HEK293 (cell line): ENCODE data around the gene YY1AP1.
"Not testable (repeated sequence)": the region's sequence is repeated elsewhere in the genome, so short reads cannot be mapped to it uniquely, and the experiment has no call there.

Experiments used
- CTCF ChIA-PET: fragments of 350-600 bp; formaldehyde crosslinking; extraction: SDS; loops from one replicate; lab custom pipeline; 2021; ENCODE audit warnings: antibody characterized with exemption; lab: Yijun Ruan, JAX
- POLR2A ChIA-PET: fragments of 300-600 bp; formaldehyde crosslinking; extraction: SDS; loops from one replicate; lab custom pipeline; 2020; ENCODE audit warnings: antibody characterized with exemption, inconsistent platforms; lab: Yijun Ruan, JAX
- H3K27ac ChIP-seq: fragments of 200-500 bp; sonication (Bioruptor generic); 2 replicates; pipeline ENCODE4 v1.5.1; 2014; ENCODE audit warnings: low read depth, low read length, control low read depth, inconsistent platforms; ENCODE audit errors: extremely low read depth
- H3K36me3 ChIP-seq, 2 experiments: fragments of 200-500 bp in 1 of 2; sonication (Bioruptor generic) in 1 of 2; 1 replicate in 1 of 2; 2 replicates in 1 of 2; pipeline ENCODE4 v1.5.1; 2014 to 2017; ENCODE audit warnings: inconsistent platforms in 2 of 2, low read length in 2 of 2; ENCODE audit not compliant: control insufficient read depth in 2 of 2, insufficient read depth in 1 of 2
- H3K4me1 ChIP-seq: fragments of 200-500 bp; sonication (Bioruptor generic); 2 replicates; pipeline ENCODE4 v1.5.1; 2014; ENCODE audit warnings: mild to moderate bottlenecking, low read length, inconsistent platforms; ENCODE audit not compliant: control insufficient read depth, insufficient read depth
- H3K4me3 ChIP-seq: 2 replicates; pipeline ENCODE4 v1.5.1; 2011; ENCODE audit warnings: low read depth, mild to moderate bottlenecking, control low read depth, low read length, moderate library complexity
- H3K9me3 ChIP-seq: fragments of 200-500 bp; sonication (Bioruptor generic); 2 replicates; pipeline ENCODE4 v1.5.1; 2014; ENCODE audit warnings: low read depth, low read length, inconsistent platforms; ENCODE audit not compliant: control insufficient read depth, insufficient read depth
- BCL11B ChIP-seq: fragments of 450-650 bp; formaldehyde crosslinking; IDR thresholded peaks from 2 replicates; pipeline ENCODE4 v1.5.1; 2016; ENCODE audit warnings: low read depth, missing biosample characterization, missing genetic modification characterization
- PRDM4 ChIP-seq: fragments of 450-650 bp; formaldehyde crosslinking; IDR thresholded peaks from 2 replicates; pipeline ENCODE4 v1.5.1; 2017; ENCODE audit warnings: missing biosample characterization, missing genetic modification characterization
- RBAK ChIP-seq: fragments of 450-650 bp; formaldehyde crosslinking; IDR thresholded peaks from 2 replicates; pipeline ENCODE4 v1.5.1; 2016; ENCODE audit warnings: missing biosample characterization, missing genetic modification characterization
- ZBTB17 ChIP-seq: fragments of 450-650 bp; formaldehyde crosslinking; IDR thresholded peaks from 2 replicates; pipeline ENCODE4 v1.5.1; 2016; ENCODE audit warnings: missing biosample characterization, missing genetic modification characterization
- ZBTB8A ChIP-seq: fragments of 450-650 bp; formaldehyde crosslinking; IDR thresholded peaks from 2 replicates; pipeline ENCODE4 v1.5.1; 2016; ENCODE audit warnings: missing biosample characterization, missing genetic modification characterization
- ZNF311 ChIP-seq: fragments of 450-650 bp; formaldehyde crosslinking; IDR thresholded peaks from 2 replicates; pipeline ENCODE4 v1.5.1; 2017; ENCODE audit warnings: missing biosample characterization, missing genetic modification characterization, borderline replicate concordance
- ZNF426 ChIP-seq: fragments of 450-650 bp; formaldehyde crosslinking; IDR thresholded peaks from 2 replicates; pipeline ENCODE4 v1.5.1; 2017; ENCODE audit warnings: missing biosample characterization, missing genetic modification characterization, mild to moderate bottlenecking, inconsistent platforms, moderate library complexity
- ZNF501 ChIP-seq: fragments of 450-650 bp; formaldehyde crosslinking; IDR thresholded peaks from 2 replicates; pipeline ENCODE4 v1.5.1; 2016; ENCODE audit warnings: missing biosample characterization, missing genetic modification characterization
- ZNF596 ChIP-seq: fragments of 450-650 bp; IDR thresholded peaks from 2 replicates; pipeline ENCODE4 v1.5.0; 2018; ENCODE audit warnings: missing biosample characterization, mild to moderate bottlenecking, missing genetic modification characterization, moderate library complexity
- ZNF654 ChIP-seq: fragments of 450-650 bp; formaldehyde crosslinking; IDR thresholded peaks from 2 replicates; pipeline ENCODE4 v1.5.1; 2016; ENCODE audit warnings: low read depth, missing biosample characterization, missing genetic modification characterization
- ZNF660 ChIP-seq: fragments of 450-650 bp; IDR thresholded peaks from 2 replicates; pipeline ENCODE4 v1.5.1; 2018; ENCODE audit warnings: missing biosample characterization, mild to moderate bottlenecking, missing genetic modification characterization
- TF ChIP-seq, protein P1 (sequence below): fragments of 450-650 bp; formaldehyde crosslinking; IDR thresholded peaks from 2 replicates; pipeline ENCODE4 v1.5.1; 2016; ENCODE audit warnings: missing biosample characterization, missing genetic modification characterization

The YY1AP1 gene

GRCh38 chr1:155703216-155703615 lies 14.6 kb upstream of the YY1AP1 start:
- Histone ChIP-seq H3K9me3 (no peaks in the 10 kb centered on the region), H3K27ac (no peak overlapping the region), H3K4me1 (no peaks in the 10 kb centered on the region), H3K36me3 (no peaks in the 10 kb centered on the region; a peak in 1 of 3 replicates), H3K4me3 (no peak overlapping the region)
- POLR2A ChIA-PET: no interaction called here
- TF ChIP-seq BCL11B (tag by site-specific recombination) (no peak), RBAK (tag by site-specific recombination) (no peak), ZNF311 (tag by site-specific recombination) (no peak), ZNF660 (tag by site-specific recombination) (no peak), ZNF654 (tag by site-specific recombination) (no peak), PRDM4 (no peak), ZBTB8A (tag by site-specific recombination) (no peak), ZNF426 (tag by site-specific recombination) (no peak)
- CTCF ChIA-PET: no interaction called here

GRCh38 chr1:155701675-155702074 lies 13.1 kb upstream of the YY1AP1 start:
- H3K4me3 ChIP-seq, H3K4me1 ChIP-seq, POLR2A ChIA-PET, H3K36me3 ChIP-seq, H3K9me3 ChIP-seq, H3K27ac ChIP-seq, CTCF ChIA-PET: not testable (repeated sequence)

DNA sequence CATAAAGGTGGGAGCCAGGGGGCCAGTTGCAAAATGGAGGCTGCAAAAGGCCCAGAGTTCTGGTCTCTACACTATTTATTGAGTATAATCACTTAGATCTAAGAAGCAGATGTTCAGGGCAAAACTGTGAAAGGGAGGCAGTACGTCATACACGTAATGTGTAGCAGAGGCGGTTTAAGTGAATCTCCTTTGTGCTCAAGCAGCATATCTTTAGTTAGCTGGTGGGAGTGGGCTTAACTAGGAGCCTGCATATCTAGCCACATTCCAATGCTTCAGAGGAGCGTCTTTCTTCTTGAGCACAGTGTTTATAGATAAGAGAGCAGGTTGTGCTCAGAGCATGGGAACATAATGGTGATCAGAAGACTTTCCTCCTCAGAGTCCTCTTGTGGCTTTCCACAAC lies 10.5 kb upstream of the YY1AP1 start:
- POLR2A ChIA-PET, H3K27ac ChIP-seq, H3K9me3 ChIP-seq, CTCF ChIA-PET, H3K4me1 ChIP-seq, H3K4me3 ChIP-seq, H3K36me3 ChIP-seq: not testable (repeated sequence)

DNA sequence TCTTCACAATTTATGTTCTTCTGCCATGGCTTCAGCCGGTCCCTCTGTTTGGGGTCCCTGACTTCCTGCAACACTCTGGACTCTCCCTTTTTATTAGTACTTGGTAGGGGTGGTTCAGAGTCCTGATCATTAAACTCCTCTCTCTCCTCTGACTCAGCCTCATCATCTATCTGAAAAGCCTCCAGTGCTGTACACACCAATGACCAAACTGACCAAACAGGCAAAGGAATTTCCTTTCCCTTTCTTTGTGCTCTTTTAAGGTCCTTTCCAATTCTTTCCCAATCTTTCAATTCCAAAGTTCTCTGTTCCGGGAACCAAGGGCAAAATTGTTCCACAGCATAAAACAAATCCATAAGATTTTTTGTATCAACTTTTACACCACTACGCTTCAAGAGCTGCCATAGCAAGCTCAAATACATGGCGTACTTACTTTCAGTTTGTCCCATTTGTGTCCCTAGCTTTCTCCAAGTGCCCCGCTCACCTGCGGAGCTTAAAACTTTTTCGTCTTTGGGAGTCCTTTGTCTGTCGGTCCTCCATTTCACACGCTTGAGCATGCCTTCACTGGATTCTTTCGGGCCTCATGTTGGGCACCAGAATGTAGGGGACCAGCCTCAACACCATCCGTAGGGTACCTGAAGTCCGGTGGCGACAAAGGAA lies 9.9 kb upstream of the YY1AP1 start:
- TF ChIP-seq ZNF501 (tag by site-specific recombination) (no peak), ZNF596 (tag by site-specific recombination) (no peak), ZBTB17 (tag by site-specific recombination) (no peak)
- TF ChIP-seq, protein P1, sequence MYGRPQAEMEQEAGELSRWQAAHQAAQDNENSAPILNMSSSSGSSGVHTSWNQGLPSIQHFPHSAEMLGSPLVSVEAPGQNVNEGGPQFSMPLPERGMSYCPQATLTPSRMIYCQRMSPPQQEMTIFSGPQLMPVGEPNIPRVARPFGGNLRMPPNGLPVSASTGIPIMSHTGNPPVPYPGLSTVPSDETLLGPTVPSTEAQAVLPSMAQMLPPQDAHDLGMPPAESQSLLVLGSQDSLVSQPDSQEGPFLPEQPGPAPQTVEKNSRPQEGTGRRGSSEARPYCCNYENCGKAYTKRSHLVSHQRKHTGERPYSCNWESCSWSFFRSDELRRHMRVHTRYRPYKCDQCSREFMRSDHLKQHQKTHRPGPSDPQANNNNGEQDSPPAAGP (tag by site-specific recombination): no peak
- Histone ChIP-seq H3K4me1 (no peaks in the 10 kb centered on the region), H3K4me3 (no peak overlapping the region), H3K9me3 (no peaks in the 10 kb centered on the region), H3K27ac (no peak overlapping the region), H3K36me3 (peaks cover 0 to 8% of the 10 kb centered on the region in 2 experiments; a peak in 2 of 3 replicates)
- ChIA-PET POLR2A (no interaction called here), CTCF (no interaction called here)
